ENCODE results near the gene FGD5.
A peak's percentile ranks its signal among the peaks of the same experiment; 100 is the strongest.
"Not testable (repeated sequence)": the region's sequence is repeated elsewhere in the genome, so short reads cannot be mapped to it uniquely, and the experiment has no call there.

Gene FGD5

DNA sequence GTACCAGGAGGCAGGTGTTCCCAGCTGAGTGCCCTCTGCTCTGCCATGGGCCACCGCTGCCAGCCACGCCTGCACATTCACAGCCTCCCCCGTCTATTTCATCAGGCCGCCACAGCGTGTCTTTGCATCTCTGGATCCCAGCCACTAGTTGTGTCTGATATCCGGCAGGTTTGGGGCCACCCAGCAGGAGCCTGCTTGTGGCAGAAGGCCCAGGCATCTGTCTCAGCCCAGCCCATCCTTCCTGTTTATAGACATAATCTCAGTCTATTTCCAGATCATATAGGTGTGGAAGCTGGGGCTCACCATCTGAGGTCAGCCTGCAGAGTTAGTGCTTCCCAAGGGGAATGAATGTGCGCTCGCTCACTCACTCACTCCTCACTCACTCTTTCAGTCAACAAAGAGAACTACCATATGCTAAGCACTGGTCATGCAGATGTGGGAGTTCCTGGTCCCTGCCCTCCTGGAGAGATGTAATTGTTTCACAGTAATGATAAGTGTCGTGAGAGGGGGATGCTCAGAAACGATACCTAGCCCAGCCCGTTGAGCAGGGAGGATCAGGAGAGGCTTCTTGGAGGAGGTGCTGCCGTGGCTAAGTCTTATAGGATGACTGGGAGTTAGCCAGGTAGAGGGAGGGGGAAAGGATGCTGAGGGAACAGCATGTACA lies 60.6 kb downstream of the FGD5 start:
- DNase-seq, result peak; percentile 20 to 31

GRCh38 chr3:14880447-14881106 lies 61.8 kb downstream of the FGD5 start:
- peak in 1 of 2 experiments; percentile 19 for DNase-seq

DNA sequence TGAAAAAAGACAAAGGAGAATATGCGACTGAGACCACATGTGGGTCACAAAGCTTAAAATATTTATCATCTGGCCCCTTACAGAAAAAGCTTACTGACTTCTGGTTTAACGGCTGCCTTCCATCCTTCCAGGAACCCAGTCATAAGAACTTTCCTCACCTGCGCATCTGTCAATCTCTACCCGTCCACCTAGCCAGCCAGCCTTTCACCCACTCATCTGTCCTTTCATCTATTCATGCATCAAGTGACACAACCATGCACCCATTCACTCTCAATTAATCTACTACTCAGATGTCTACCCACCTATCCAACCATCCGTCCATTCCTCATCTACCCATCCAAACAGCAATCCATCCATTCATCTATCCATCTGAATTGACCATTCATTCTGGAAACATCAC lies 64.5 kb downstream of the FGD5 start:
- no peak for DNase-seq

GRCh38 chr3:14884665-14885064 lies 65.9 kb downstream of the FGD5 start:
- peak; percentile 26 to 42 for DNase-seq

DNA sequence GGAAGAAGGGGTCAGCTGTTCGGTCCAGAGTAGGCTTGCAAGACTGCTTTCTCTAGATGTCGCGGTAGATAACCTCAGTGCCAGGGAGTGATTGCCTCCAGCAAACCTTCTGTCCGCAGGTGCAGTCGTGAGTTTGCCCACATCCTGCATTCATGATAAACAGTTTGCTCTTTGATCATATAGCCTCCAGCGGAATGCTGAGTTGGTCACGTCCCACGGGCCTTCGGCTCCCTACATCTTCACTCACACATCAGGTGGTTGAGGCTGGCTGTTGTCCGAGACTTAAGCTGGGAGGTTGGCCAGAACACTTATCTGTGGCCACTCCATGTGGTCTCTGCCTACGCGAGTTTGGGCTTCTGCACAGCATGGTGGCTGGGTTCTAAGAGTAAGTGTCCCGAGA lies 66.5 kb downstream of the FGD5 start:
- DNase-seq, result peak; percentile 20 to 43

GRCh38 chr3:14886101-14886500 lies 67.3 kb downstream of the FGD5 start:
- DNase-seq, result no peak

DNA sequence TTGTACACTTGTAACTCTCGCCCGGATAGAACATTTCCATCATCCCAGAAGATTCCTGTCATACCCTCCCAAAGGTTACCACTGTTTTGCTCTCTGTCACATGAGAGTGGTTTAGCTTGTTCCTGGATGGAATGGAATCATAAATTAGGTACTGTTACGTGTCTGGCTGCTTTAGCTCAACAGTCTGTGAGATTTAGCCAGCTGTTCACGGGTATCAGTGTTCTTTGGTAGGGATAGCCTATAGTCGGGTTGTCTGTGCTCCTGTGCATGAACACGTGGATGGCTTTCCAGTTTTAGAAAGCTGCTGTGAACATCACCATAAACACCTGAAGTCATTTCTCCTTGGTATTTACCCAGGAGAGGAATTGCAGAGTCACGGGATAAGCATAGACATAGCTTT lies 70.4 kb downstream of the FGD5 start:
- DNase-seq, result no peak

GRCh38 chr3:14889943-14890342 lies 71.2 kb downstream of the FGD5 start:
- no peak for DNase-seq

DNA sequence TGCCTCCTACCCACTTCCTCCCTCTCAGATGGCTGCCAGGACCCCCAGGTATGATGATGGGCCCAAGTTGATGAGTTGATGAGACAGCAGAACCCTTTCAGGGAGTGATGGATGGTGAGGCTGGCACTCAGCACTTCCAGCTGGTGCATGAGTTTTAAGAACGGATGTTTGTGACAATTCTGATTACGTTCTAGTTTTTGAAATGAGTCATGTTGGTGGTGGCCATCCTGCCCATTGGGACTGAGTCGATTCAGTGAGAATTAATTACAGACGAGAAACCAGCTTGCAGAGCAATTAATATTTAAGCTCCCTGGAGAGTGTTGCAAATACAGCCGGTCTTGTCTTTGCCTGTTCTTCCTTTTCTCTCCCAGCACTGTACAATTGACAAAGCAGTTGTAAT lies 71.7 kb downstream of the FGD5 start:
- no peak for DNase-seq

GRCh38 chr3:14891135-14892132 lies 72.7 kb downstream of the FGD5 start:
- no peak for DNase-seq

GRCh38 chr3:14892226-14892625 lies 73.5 kb downstream of the FGD5 start:
- DNase-seq, result no peak

- DNase-seq, result no peak
Measured at GRCh38 chr3:14894085-14894484, 75.3 kb downstream of the FGD5 start.

DNA sequence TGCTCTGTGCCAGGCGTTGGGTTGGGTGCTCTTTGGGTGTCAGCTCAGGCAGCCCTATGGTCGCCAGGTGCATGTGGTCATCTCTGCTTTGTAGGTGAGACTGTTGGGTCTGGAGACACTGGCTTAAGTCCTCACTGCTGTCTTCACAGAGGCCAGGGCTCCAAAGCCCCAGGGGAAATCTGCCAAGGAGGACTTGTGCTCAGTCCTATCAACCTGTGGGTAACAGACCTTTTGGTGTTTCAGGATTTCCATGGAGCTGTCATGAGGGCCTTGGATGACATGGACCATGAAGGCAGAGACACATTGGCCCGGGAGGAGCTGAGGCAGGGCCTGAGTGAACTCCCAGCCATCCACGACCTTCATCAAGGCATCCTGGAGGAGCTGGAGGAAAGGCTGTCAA lies 78.5 kb downstream of the FGD5 start:
- no peak for DNase-seq

GRCh38 chr3:14898929-14899328 lies 80.2 kb downstream of the FGD5 start:
- no peak for DNase-seq

GRCh38 chr3:14899993-14900618 lies 81.3 kb downstream of the FGD5 start:
- no peak for DNase-seq

DNA sequence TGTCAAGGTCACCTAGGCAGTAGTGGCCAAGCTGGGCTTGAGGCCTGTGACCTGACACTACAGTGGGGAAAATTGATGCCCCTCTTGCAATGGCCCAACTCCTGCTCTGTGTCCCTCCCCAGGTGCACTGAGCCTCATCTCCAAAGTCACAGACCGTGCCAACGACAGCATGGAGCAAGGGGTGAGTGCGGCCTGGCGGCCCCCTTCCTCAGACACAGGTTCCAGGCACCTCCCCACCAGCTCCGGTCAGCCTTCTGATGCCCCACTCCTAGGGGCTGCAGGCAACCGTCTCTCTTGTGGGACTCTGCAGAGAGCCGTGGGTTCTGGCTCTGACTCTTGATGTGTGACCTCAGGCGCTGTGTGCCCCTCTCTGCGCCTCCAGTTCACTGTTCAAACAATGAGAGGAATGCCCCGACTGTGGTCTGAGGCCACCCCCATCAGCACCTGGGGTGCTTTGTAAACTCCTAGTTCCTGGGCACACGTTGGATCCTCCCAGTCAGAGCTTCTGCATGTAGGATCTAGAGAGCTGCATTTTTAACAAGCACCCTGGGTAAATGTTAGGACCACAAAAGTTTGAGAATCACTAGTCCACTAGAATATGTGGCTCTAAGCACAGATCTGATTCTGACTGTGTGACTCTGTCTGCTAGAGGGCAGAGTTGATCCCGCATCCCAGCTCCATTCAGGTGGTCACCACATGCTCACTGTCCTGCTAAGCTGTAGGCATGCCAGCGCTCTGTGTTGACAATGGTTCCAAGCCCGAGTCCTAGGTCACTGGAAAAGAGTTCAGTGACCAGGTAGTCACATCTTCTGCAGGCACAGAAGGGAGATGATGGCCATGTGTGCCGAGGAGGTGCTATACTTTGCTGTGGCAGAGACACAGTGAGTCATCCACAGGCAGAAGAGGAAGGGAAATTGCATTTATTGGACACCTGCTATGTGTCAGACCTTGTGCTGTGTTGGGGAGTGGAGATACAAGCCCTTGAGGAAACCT lies 82.4 kb downstream of the FGD5 start:
- no peak for DNase-seq

- DNase-seq, result no peak
Measured at GRCh38 chr3:14902719-14903118, 84.0 kb downstream of the FGD5 start.

DNA sequence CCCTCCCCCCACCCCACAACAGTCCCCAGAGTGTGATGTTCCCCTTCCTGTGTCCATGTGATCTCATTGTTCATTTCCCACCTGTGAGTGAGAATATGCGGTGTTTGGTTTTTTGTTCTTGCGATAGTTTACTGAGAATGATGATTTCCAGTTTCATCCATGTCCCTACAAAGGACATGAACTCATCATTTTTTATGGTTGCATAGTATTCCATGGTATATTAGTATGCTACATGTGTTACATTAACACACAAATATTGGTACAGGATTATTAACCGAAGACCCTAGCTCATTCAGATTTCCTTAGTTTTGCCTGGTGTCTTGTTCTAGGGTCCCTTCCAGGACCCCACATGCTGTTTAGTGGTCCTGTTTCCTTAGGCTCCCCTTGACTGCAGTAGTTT lies 84.7 kb downstream of the FGD5 start:
- not testable (repeated sequence) for DNase-seq

DNA sequence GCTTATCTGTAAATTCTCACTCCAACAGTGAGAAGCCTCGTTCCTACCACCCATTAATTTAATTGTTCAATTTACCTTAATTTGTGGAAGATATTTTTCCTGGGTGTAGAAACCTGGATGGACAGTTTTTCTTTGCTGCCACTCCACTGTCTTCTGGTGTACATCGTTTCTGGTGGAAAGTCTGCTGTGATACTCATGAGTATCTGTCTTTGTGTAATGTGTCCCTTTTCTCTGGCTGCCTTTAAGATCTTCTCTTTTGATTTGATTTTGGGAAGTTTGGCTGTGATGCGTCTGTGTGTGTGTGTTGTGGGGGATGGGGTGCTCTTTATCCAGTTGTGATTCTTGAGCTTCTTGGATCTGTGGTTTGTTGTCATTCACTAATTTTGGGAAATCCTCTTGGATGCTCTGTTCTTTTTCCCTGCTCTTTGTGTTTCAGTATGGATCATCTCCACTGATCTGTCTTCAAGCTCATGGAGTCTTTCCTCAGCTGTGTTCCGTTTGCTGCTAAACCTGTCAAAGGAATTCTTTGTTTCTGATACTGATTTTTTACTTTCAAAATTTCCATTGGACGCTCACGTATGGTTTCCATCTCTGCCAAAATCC lies 86.4 kb downstream of the FGD5 start:
- no peak for DNase-seq

- no peak for DNase-seq
Measured at GRCh38 chr3:14906355-14906971, 87.7 kb downstream of the FGD5 start.

Data from activated CD4-positive, alpha-beta T cell treated with anti-CD3 and anti-CD28 coated beads, Interleukin-2, amount 50 U/mL, for 48 hours (primary cell).